OCI-LY7 (cell line): Measurements from ENCODE around the gene HINFP. TPM values are rescaled to one million over a fixed set of nuclear protein-coding genes. Genes with fewer than 3 reads are reported as not detected.

ENCODE experiments used
- BruUV-seq: library from RNA; stranded (reverse); fragments of 400-500 nt; replicated peaks from 2 replicates; lab custom pipeline; 2021; lab: Mats Ljungman, UMichigan
- CTCF ChIA-PET: fragments of 300-600 bp; sonication (Branson Sonifier 250); formaldehyde crosslinking; loops from one replicate; lab custom pipeline; 2022; ENCODE audit warnings: antibody characterized with exemption; ENCODE audit not compliant: unreplicated experiment; lab: Charles Lee
- POLR2A ChIA-PET: fragments of 300-600 bp; sonication (Branson Sonifier 250); formaldehyde crosslinking; loops from one replicate; lab custom pipeline; 2022; ENCODE audit warnings: antibody characterized with exemption; lab: Charles Lee
- DNase-seq: peaks from one replicate; pipeline ENCODE4 v3.0.0-alpha.2; 2015; ENCODE audit warnings: low spot score
- H2AFZ ChIP-seq: fragments of 200-600 bp; sonication (generic), shearing (Covaris generic); 2 replicates; pipeline ENCODE4 v1.6.1; 2014; ENCODE audit warnings: mild to moderate bottlenecking, antibody characterized with exemption, low read length, moderate library complexity
- H3K27ac ChIP-seq: fragments of 200-600 bp; sonication (generic); 2 replicates; pipeline ENCODE4 v1.5.1; 2014; ENCODE audit warnings: mixed run types, low read depth, mild to moderate bottlenecking, moderate library complexity, low read length, inconsistent platforms; ENCODE audit not compliant: poor library complexity, severe bottlenecking
- H3K36me3 ChIP-seq: fragments of 200-600 bp; sonication (generic); 2 replicates; pipeline ENCODE4 v1.6.1; 2014; ENCODE audit warnings: mild to moderate bottlenecking, antibody characterized with exemption, low read length, moderate library complexity, mixed read lengths; ENCODE audit not compliant: insufficient read depth
- H3K4me1 ChIP-seq: fragments of 200-600 bp; sonication (generic); 2 replicates; pipeline ENCODE4 v1.5.1; 2014; ENCODE audit warnings: mild to moderate bottlenecking, low read length; ENCODE audit not compliant: insufficient read depth, poor library complexity, severe bottlenecking
- H3K4me2 ChIP-seq: fragments of 200-600 bp; sonication (generic); 2 replicates; pipeline ENCODE4 v1.6.1; 2014; ENCODE audit warnings: mild to moderate bottlenecking, low read length
- H3K4me3 ChIP-seq: fragments of 200-600 bp; sonication (generic); 2 replicates; pipeline ENCODE4 v1.5.1; 2014; ENCODE audit warnings: mild to moderate bottlenecking, low read depth, low read length; ENCODE audit not compliant: poor library complexity, severe bottlenecking
- H3K79me2 ChIP-seq: fragments of 200-600 bp; sonication (generic); 2 replicates; pipeline ENCODE4 v1.6.1; 2016; ENCODE audit warnings: low read depth, mild to moderate bottlenecking, low read length, moderate library complexity, mixed read lengths; ENCODE audit not compliant: insufficient read depth
- H3K9me2 ChIP-seq: fragments of 200-600 bp; sonication (generic); 2 replicates; pipeline ENCODE4 v1.6.1; 2016; ENCODE audit warnings: mild to moderate bottlenecking, low read length, mixed read lengths; ENCODE audit not compliant: insufficient read depth
- H3K9me3 ChIP-seq: fragments of 200-600 bp; sonication (generic); 2 replicates; pipeline ENCODE4 v1.6.1; 2014; ENCODE audit warnings: mild to moderate bottlenecking, mixed run types, low read length, mixed read lengths
- H4K20me1 ChIP-seq: fragments of 200-600 bp; sonication (generic); 2 replicates; pipeline ENCODE4 v1.6.1; 2014; ENCODE audit warnings: mild to moderate bottlenecking, antibody characterized with exemption, low read length, moderate library complexity, mixed read lengths; ENCODE audit not compliant: insufficient read depth
- EZH2phosphoT487 ChIP-seq: fragments of 200-600 bp; sonication (generic); IDR thresholded peaks from 2 replicates; pipeline ENCODE4 v1.6.1; 2018; ENCODE audit warnings: low read depth, borderline replicate concordance, mild to moderate bottlenecking, mixed run types, antibody characterized with exemption, low read length, moderate library complexity, mixed read lengths
- intact Hi-C: fragments of 100-400 bp; cut with micrococcal nuclease; formaldehyde crosslinking; loops from one replicate; pipeline ENCODE4 v1.10.0; 2022; ENCODE audit not compliant: unreplicated experiment
- total RNA-seq, 2 experiments: library from RNA; depleted of rRNA in 1 of 2; stranded (reverse); fragments of >200 nt in 1 of 2; shearing (Covaris generic) in 1 of 2; gene quantifications; 2 replicates each; pipeline ENCODE4 v1.2.3, GENCODE V29; 2014 to 2022
- TF ChIP-seq, protein P1 (sequence below): fragments of 200-600 bp; sonication (generic); conservative IDR thresholded peaks from 2 replicates; pipeline ENCODE4 v1.5.1; 2014; ENCODE audit warnings: mild to moderate bottlenecking, antibody characterized with exemption, low read length, moderate library complexity, mixed read lengths

The HINFP gene
- total RNA-seq, 2 experiments from 2014 or later, result 27.7 to 29.6 TPM

GRCh38 chr11:119089319-119089718 is 32.1 kb upstream of the HINFP start:
- no TSS peak for BruUV-seq
- no peak overlapping the region for H3K4me3 ChIP-seq
- ChIA-PET CTCF (no interaction called here), POLR2A (interaction anchor here (0.6 to 0.9 kb wide), 3 partner anchors 13 to 287 kb away, joined by 3 to 5 read pairs (median 3); partner anchors contain the start of gene DPAGT1)
- intact Hi-C loops, result no loop called here
- H3K4me1 ChIP-seq, result peaks cover 58% of the 10 kb centered on the region
- no peak overlapping the region for H2AFZ ChIP-seq
- peaks cover 22% of the 10 kb centered on the region for H4K20me1 ChIP-seq
- peaks cover 31% of the 10 kb centered on the region for H3K79me2 ChIP-seq
- H3K9me3 ChIP-seq, result no peaks in the 10 kb centered on the region
- TF ChIP-seq, protein P1, sequence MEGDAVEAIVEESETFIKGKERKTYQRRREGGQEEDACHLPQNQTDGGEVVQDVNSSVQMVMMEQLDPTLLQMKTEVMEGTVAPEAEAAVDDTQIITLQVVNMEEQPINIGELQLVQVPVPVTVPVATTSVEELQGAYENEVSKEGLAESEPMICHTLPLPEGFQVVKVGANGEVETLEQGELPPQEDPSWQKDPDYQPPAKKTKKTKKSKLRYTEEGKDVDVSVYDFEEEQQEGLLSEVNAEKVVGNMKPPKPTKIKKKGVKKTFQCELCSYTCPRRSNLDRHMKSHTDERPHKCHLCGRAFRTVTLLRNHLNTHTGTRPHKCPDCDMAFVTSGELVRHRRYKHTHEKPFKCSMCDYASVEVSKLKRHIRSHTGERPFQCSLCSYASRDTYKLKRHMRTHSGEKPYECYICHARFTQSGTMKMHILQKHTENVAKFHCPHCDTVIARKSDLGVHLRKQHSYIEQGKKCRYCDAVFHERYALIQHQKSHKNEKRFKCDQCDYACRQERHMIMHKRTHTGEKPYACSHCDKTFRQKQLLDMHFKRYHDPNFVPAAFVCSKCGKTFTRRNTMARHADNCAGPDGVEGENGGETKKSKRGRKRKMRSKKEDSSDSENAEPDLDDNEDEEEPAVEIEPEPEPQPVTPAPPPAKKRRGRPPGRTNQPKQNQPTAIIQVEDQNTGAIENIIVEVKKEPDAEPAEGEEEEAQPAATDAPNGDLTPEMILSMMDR, result no peak
- TF ChIP-seq EZH2phosphoT487, result no peak
- peaks cover 36% of the 10 kb centered on the region for H3K36me3 ChIP-seq
- no peak overlapping the region for H3K27ac ChIP-seq
- no peak overlapping the region for H3K4me2 ChIP-seq
- no peak for DNase-seq
- no peaks in the 10 kb centered on the region for H3K9me2 ChIP-seq

- Histone ChIP-seq H3K36me3 (peaks cover 49% of the 10 kb centered on the region), H4K20me1 (peaks cover 23% of the 10 kb centered on the region), H3K4me1 (peaks cover 56% of the 10 kb centered on the region), H3K9me3 (no peaks in the 10 kb centered on the region), H2AFZ (no peak overlapping the region), H3K4me3 (peak overlapping the region; percentile 81), H3K9me2 (no peaks in the 10 kb centered on the region), H3K79me2 (peaks cover 34% of the 10 kb centered on the region), H3K27ac (peak overlapping the region; percentile 79), H3K4me2 (peak overlapping the region; percentile 79)
- ChIA-PET POLR2A (interaction anchor here (0.6 to 0.9 kb wide), 2 partner anchors 56 to 75 kb away, joined by 5 read pairs; no protein-coding TSS in a partner anchor), CTCF (interaction anchor here (1.2 kb wide), 1 partner anchor 33 kb away, joined by 3 read pairs; no protein-coding TSS in a partner anchor)
- DNase-seq, result no peak
- BruUV-seq, result no TSS peak
- intact Hi-C loops, result no loop called here
- TF ChIP-seq, protein P1, result no peak
- no peak for TF ChIP-seq EZH2phosphoT487
Measured at GRCh38 chr11:119091178-119091577, 30.2 kb upstream of the HINFP start.
